ENCODE measurements around the gene PLAAT4.
"Not testable (repeated sequence)": the region's sequence is repeated elsewhere in the genome, so short reads cannot be mapped to it uniquely, and the experiment has no call there.

DNA sequence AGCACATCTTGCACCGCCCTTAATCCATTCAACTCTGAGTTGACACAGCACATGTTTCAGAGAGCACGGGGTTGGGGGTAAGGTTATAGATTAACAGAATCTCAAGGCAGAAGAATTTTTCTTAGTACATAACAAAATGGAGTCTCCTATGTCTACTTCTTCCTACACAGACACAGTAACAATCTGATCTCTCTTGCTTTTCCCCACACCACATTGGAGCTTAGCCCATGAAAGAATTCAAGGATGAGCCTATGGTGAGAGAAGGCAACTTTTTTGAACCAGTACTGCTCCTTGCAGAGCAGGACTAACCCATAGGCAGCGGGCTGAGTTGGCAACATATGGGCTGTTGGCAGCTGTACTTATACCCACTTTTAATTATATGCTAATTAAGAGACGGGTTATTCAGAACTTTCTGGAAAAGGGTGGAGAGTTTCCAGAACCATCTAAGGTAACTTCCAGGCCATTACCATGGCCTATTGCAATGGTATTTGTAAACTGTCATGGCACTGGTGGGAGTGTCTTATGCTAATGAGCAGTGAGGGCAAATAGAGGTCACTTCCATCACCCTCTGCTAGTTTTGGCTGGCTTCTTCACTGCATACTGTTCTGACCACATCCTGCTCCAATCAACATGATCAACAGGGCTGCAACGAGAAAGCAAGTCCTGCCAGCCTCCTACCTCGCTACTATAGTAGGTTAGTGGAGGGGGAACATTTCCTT is 5.4 kb upstream of the PLAAT4 start:
- not testable (repeated sequence) for TF ChIP-seq IRF1 (CRISPR knock-in tag; IDR thresholded peaks at IDR 0.05; ENCODE audit: low read depth); TBL1XR1 (IDR thresholded peaks at IDR 0.05; ENCODE audit: borderline replicate concordance, low read length, partially characterized antibody); ZMYM3 (CRISPR knock-in tag; IDR thresholded peaks at IDR 0.05); ZNF331 (CRISPR knock-in tag; IDR thresholded peaks at IDR 0.05); SMAD1 (CRISPR knock-in tag; IDR thresholded peaks at IDR 0.05; ENCODE audit: borderline replicate concordance, low read depth); ADNP (CRISPR knock-in tag; IDR thresholded peaks at IDR 0.05); CTCF (CRISPR knock-in tag; IDR thresholded peaks at IDR 0.05)
